ENCODE results near the gene POU2F2.

The POU2F2 gene

DNA sequence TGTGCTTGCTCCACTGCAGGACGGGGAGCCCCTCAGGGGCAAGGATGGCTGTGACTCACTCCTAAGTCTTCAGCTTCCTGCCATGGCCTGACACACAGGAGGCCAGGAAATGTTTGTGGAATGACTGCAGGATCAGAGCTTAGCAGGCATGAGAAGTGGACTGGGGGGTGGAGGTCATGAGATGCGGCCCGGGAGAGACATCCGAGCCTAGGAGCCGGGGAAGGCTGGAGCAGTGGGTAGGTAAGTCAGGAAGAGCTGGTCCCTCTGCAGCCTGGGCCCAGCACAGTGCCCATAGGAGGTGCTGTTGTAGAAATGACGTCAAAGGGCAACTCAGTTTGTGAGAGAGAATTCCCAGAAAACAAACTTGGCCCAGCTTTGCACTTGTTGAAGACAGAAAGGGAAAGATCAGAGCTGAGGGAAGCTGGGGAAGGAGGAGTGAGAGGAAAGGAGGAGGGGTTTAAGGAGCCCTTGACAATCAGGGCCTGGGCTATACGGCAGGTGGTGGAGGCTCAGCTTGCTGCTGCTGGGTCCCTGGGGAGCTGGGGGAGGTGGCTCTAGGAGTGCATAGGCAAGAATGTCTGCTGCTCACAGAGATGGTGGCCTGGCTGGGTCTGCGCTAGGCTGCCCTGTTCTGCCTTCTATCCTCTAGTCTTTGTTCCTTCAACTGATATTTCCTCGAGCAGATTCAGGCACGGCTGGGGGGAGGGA is 18.5 kb downstream of the POU2F2 start:
- Histone ChIP-seq H4K20me1 (ENCODE audit: insufficient read depth) (no peaks in the 10 kb centered on the region), H3K36me3 (ENCODE audit: insufficient read depth) (no peaks in the 10 kb centered on the region), H3K4me1 (ENCODE audit: low read depth, poor library complexity, severe bottlenecking) (no peaks in the 10 kb centered on the region), H2AFZ (ENCODE audit: low read depth) (no peak overlapping the region), H3K27me3 (ENCODE audit: insufficient read depth, low read depth) (peaks cover 77% of the 10 kb centered on the region), H3K9ac (no peak overlapping the region), H3K4me2 (no peak overlapping the region), H3K4me3 (IDR thresholded peaks at IDR 0.05; ENCODE audit: insufficient read depth, low read depth, low read length) (no peak overlapping the region), H3K79me2 (ENCODE audit: insufficient read depth, low read depth) (no peaks in the 10 kb centered on the region), H3K27ac (no peak overlapping the region)
- TF ChIP-seq, protein P1, sequence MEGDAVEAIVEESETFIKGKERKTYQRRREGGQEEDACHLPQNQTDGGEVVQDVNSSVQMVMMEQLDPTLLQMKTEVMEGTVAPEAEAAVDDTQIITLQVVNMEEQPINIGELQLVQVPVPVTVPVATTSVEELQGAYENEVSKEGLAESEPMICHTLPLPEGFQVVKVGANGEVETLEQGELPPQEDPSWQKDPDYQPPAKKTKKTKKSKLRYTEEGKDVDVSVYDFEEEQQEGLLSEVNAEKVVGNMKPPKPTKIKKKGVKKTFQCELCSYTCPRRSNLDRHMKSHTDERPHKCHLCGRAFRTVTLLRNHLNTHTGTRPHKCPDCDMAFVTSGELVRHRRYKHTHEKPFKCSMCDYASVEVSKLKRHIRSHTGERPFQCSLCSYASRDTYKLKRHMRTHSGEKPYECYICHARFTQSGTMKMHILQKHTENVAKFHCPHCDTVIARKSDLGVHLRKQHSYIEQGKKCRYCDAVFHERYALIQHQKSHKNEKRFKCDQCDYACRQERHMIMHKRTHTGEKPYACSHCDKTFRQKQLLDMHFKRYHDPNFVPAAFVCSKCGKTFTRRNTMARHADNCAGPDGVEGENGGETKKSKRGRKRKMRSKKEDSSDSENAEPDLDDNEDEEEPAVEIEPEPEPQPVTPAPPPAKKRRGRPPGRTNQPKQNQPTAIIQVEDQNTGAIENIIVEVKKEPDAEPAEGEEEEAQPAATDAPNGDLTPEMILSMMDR (conservative IDR thresholded peaks at IDR 0.05; ENCODE audit: low read depth, low read length), result no peak

DNA sequence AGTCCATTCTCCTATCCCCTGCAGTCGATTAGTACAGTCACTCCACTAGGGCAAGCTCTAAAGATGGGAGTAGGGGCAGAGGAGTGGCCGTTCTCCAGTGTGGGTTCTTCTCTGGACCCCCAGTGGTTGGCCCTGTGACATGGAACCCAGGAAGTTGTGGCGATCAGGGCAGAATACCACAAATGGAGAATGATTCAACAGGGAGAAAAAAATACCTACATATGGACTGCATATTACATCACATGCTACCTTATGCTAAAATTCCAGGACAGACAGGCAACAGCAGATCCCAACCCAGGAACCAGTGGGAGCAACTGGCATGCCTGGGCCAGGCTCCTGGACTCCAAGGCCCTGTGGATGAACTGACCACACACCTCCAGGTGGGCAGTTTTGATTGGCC is 20.4 kb downstream of the POU2F2 start:
- Histone ChIP-seq H3K4me3 (IDR thresholded peaks at IDR 0.05; ENCODE audit: insufficient read depth, low read depth, low read length) (no peak overlapping the region), H3K79me2 (ENCODE audit: insufficient read depth, low read depth) (no peaks in the 10 kb centered on the region), H4K20me1 (ENCODE audit: insufficient read depth) (no peaks in the 10 kb centered on the region), H3K4me1 (ENCODE audit: low read depth, poor library complexity, severe bottlenecking) (no peaks in the 10 kb centered on the region), H3K4me2 (no peak overlapping the region), H3K27ac (no peak overlapping the region), H3K27me3 (ENCODE audit: insufficient read depth, low read depth) (peaks cover 79% of the 10 kb centered on the region), H3K36me3 (ENCODE audit: insufficient read depth) (no peaks in the 10 kb centered on the region), H2AFZ (ENCODE audit: low read depth) (no peak overlapping the region), H3K9ac (no peak overlapping the region)
- TF ChIP-seq, protein P1 (conservative IDR thresholded peaks at IDR 0.05; ENCODE audit: low read depth, low read length), result no peak

DNA sequence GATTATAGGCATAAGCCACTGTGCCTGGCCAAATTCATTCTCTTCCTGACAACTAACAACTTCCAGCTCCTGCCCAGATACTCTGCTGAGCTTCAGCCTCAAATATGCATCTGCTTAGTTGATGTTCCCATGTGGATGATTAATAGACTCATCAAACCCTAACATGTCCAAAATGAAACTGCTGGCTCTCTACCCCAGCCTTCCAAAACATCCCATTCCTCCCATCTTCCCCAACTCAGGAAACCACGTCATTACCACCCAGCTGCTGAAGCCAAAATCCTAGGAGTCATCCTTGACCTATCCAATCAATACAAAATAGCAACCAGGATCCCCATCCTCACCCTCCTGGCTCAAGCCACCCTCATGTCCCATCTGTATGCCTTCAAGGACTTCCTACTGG is 20.9 kb downstream of the POU2F2 start:
- H3K4me2 ChIP-seq, result no peak overlapping the region
- H3K4me1 ChIP-seq (ENCODE audit: low read depth, poor library complexity, severe bottlenecking), result no peaks in the 10 kb centered on the region
- TF ChIP-seq, protein P1 (conservative IDR thresholded peaks at IDR 0.05; ENCODE audit: low read depth, low read length), result no peak
- no peak overlapping the region for H3K4me3 ChIP-seq (IDR thresholded peaks at IDR 0.05; ENCODE audit: insufficient read depth, low read depth, low read length)
- no peak overlapping the region for H3K27ac ChIP-seq
- H3K79me2 ChIP-seq (ENCODE audit: insufficient read depth, low read depth), result no peaks in the 10 kb centered on the region
- no peaks in the 10 kb centered on the region for H3K36me3 ChIP-seq (ENCODE audit: insufficient read depth)
- H3K27me3 ChIP-seq (ENCODE audit: insufficient read depth, low read depth), result peaks cover 78% of the 10 kb centered on the region
- no peak overlapping the region for H3K9ac ChIP-seq
- H4K20me1 ChIP-seq (ENCODE audit: insufficient read depth), result no peaks in the 10 kb centered on the region
- H2AFZ ChIP-seq (ENCODE audit: low read depth), result no peak overlapping the region

DNA sequence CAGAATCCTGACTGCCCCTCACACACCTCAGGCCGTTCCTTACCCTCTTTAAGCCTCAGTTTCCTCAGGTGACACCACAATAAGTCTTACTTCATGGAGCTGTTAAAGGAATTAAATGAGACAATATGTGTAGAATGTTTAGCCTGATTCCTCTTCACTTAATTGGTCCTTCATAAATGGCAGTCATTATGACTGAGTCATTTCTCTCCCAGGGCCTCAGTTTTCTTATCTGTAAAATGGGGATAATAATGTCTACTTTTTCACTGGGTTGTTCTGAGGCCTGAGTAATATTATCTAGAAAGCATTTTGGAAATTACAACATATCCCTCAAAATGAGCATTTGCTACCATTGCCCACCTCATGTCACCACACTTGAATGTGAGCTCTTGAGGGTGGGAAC is 21.6 kb downstream of the POU2F2 start:
- no peak overlapping the region for H3K4me2 ChIP-seq
- H3K36me3 ChIP-seq (ENCODE audit: insufficient read depth), result no peaks in the 10 kb centered on the region
- H3K27me3 ChIP-seq (ENCODE audit: insufficient read depth, low read depth), result peaks cover 78% of the 10 kb centered on the region
- H3K79me2 ChIP-seq (ENCODE audit: insufficient read depth, low read depth), result no peaks in the 10 kb centered on the region
- H4K20me1 ChIP-seq (ENCODE audit: insufficient read depth), result no peaks in the 10 kb centered on the region
- no peak overlapping the region for H3K27ac ChIP-seq
- H3K9ac ChIP-seq, result no peak overlapping the region
- TF ChIP-seq, protein P1 (conservative IDR thresholded peaks at IDR 0.05; ENCODE audit: low read depth, low read length), result no peak
- H3K4me3 ChIP-seq (IDR thresholded peaks at IDR 0.05; ENCODE audit: insufficient read depth, low read depth, low read length), result no peak overlapping the region
- H2AFZ ChIP-seq (ENCODE audit: low read depth), result no peak overlapping the region
- no peaks in the 10 kb centered on the region for H3K4me1 ChIP-seq (ENCODE audit: low read depth, poor library complexity, severe bottlenecking)

Measured in KMS-11 (cell line).